Measurements from ENCODE around the gene CHAT.

Gene CHAT

GRCh38 chr10:49689882-49690510 is 76.2 kb downstream of the CHAT start:
- no peak for DNase-seq

- DNase-seq, result no peak
Observed at GRCh38 chr10:49690698-49691356, 77.0 kb downstream of the CHAT start.

- DNase-seq, result no peak
Observed at GRCh38 chr10:49691588-49691987, 77.8 kb downstream of the CHAT start.

GRCh38 chr10:49694466-49694865 is 80.6 kb downstream of the CHAT start:
- no peak for DNase-seq

DNA sequence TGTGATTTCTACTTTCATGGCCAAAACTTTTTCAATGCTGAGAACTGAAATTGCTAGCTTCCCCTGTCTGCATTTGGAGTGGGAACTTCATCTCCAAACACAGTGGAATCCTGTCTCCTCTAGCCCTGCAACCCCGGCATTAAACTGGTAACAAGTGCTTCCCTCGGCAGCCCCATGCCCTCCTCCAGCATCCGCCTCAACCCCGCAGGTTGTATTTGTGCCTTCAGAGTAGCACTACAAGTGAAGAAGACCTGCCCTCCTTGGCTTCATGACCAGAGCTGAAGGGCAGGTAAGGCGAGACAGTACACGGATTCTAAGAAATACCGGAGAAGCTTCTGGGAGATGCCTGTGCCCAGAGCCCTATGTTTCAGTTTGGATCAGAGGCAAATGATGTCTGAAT is 82.5 kb downstream of the CHAT start:
- no peak for DNase-seq

GRCh38 chr10:49698679-49699078 is 84.8 kb downstream of the CHAT start:
- no peak for DNase-seq

DNA sequence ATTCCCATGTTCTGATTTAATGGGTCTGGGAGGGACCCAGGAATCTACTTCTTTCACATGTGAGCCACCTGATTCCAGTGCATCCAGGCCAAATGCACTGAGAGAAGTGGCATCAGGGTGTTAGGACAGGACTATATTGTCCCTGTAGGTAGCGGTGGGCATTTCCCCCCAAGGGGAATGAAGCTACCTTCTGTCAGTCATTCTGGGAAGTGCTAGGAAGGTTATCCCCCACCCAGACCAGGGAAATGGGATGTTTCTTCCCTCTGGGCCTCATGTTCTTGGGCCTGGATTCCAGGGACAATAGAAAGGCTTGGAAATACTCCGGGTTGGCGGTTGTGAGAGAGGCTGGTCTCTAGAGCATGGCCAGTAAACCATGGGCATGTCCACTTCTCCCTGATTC is 86.4 kb downstream of the CHAT start:
- no peak for DNase-seq

- DNase-seq, result peak; percentile 71
Observed at GRCh38 chr10:49700997-49701396, 87.2 kb downstream of the CHAT start.

DNA sequence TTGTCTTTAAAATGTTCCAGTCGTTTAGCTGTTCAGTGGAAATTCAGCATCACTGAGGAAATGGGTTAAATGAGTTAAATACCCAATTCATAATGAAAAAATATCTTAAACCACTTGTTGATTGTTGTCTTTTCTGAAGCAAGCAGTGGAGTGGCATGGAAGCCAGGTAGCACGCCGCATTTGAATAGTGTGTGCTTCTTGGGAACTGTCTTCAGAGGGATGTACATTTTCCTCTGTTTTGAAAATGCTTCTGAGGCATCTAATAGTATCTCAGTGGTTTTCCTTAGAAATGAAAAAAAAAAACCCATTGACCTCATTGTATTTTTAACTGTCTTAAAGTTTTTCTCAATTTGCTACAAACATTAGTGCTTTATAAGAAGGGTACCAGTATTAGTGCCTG is 93.7 kb downstream of the CHAT start:
- no peak for DNase-seq

- no peak for DNase-seq
Observed at GRCh38 chr10:49709934-49710333, 96.1 kb downstream of the CHAT start.

GRCh38 chr10:49710966-49711365 is 97.1 kb downstream of the CHAT start:
- no peak for DNase-seq

GRCh38 chr10:49711481-49711880 is 97.6 kb downstream of the CHAT start:
- no peak for DNase-seq

- no peak for DNase-seq
Observed at GRCh38 chr10:49713266-49713665, 99.4 kb downstream of the CHAT start.
